ENCODE measurements around the gene FXYD1. TPM values are rescaled to one million over a fixed set of nuclear protein-coding genes. Genes with fewer than 3 reads are reported as not detected.

The FXYD1 gene
- total and polyA plus RNA-seq, 4 donors: 18.7 to 146 (median 71.5) TPM

DNA sequence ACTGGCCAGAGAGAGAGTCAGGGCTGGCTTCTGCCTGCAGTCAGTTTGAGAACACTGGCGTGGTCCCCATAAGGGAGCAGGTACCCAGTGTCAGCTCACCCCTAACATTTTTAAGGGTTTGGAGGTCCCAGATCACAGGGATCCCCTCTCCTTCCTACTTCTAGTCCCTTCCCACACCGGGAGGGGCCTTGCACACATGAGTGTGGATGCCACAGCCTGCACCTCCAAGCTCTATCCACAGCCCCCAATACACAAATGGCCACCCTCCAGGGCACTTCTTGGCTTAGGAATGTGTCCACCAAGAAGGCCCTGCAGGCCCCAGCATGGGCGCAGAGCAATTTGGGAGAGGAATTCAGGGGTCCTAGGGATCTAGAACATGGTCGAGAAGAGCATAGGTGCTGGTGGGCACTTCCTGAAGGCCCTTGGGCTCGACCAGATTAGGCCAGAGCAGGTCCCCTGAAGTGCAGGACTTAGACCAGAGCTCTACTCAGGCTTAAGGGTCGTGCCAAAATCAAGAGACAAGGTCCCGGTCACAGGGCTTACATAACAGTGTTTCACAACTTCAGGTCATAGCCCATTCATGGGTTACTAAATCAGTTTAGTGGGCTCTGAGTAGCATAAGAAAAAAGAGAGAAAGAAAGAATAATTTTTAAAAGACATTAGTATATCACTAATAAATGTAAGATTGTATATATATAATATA is 31.9 kb downstream of the FXYD1 start (continued):
- TF ChIP-seq, protein P1, sequence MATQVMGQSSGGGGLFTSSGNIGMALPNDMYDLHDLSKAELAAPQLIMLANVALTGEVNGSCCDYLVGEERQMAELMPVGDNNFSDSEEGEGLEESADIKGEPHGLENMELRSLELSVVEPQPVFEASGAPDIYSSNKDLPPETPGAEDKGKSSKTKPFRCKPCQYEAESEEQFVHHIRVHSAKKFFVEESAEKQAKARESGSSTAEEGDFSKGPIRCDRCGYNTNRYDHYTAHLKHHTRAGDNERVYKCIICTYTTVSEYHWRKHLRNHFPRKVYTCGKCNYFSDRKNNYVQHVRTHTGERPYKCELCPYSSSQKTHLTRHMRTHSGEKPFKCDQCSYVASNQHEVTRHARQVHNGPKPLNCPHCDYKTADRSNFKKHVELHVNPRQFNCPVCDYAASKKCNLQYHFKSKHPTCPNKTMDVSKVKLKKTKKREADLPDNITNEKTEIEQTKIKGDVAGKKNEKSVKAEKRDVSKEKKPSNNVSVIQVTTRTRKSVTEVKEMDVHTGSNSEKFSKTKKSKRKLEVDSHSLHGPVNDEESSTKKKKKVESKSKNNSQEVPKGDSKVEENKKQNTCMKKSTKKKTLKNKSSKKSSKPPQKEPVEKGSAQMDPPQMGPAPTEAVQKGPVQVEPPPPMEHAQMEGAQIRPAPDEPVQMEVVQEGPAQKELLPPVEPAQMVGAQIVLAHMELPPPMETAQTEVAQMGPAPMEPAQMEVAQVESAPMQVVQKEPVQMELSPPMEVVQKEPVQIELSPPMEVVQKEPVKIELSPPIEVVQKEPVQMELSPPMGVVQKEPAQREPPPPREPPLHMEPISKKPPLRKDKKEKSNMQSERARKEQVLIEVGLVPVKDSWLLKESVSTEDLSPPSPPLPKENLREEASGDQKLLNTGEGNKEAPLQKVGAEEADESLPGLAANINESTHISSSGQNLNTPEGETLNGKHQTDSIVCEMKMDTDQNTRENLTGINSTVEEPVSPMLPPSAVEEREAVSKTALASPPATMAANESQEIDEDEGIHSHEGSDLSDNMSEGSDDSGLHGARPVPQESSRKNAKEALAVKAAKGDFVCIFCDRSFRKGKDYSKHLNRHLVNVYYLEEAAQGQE (IDR thresholded peaks at IDR 0.05): no peak
- TF ChIP-seq EGR1 (IDR thresholded peaks at IDR 0.05; ENCODE audit: low read depth in 2 of 2) (no peak), JUND (IDR thresholded peaks at IDR 0.05) (peak in 1 of 2 donors; percentile 66), RXRA (IDR thresholded peaks at IDR 0.05) (peak; percentile 74 to 87), FOXA2 (IDR thresholded peaks at IDR 0.05) (no peak)
- TF ChIP-seq, protein P2, sequence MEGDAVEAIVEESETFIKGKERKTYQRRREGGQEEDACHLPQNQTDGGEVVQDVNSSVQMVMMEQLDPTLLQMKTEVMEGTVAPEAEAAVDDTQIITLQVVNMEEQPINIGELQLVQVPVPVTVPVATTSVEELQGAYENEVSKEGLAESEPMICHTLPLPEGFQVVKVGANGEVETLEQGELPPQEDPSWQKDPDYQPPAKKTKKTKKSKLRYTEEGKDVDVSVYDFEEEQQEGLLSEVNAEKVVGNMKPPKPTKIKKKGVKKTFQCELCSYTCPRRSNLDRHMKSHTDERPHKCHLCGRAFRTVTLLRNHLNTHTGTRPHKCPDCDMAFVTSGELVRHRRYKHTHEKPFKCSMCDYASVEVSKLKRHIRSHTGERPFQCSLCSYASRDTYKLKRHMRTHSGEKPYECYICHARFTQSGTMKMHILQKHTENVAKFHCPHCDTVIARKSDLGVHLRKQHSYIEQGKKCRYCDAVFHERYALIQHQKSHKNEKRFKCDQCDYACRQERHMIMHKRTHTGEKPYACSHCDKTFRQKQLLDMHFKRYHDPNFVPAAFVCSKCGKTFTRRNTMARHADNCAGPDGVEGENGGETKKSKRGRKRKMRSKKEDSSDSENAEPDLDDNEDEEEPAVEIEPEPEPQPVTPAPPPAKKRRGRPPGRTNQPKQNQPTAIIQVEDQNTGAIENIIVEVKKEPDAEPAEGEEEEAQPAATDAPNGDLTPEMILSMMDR (IDR thresholded peaks at IDR 0.05; ENCODE audit: low read depth, low read length, missing input control): no peak

DNA sequence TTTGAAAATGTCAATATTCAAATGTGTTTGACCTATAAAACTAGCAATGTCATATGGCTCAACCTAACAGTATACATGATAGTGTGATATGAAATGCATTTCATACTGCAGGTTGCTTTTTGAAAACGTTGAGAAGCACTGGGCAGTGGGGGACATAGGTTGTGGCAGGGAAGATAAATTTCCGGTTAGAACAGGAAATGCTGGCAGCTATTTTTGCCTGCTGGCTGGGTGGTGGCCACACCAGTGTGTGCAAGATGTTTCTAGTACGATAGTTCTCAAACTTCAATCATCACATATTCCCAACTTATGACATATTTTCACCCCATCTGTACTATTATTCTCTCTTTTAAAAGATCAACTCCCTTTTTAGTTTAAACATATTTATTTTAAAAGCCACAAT is 33.1 kb downstream of the FXYD1 start:
- TF ChIP-seq EGR1 (IDR thresholded peaks at IDR 0.05; ENCODE audit: low read depth in 2 of 2): no peak
- no peak for TF ChIP-seq RAD21 (IDR thresholded peaks at IDR 0.05)
- TF ChIP-seq, protein P2 (IDR thresholded peaks at IDR 0.05; ENCODE audit: low read depth, low read length, missing input control): no peak
- TF ChIP-seq RXRA (IDR thresholded peaks at IDR 0.05): no peak
- TF ChIP-seq JUND (IDR thresholded peaks at IDR 0.05): no peak
- TF ChIP-seq SP1 (IDR thresholded peaks at IDR 0.05): no peak
- TF ChIP-seq FOXA2 (IDR thresholded peaks at IDR 0.05): no peak
- Histone ChIP-seq H3K27ac (ENCODE audit: low read depth in 1 of 2, low read length in 2 of 2) (no peak overlapping the region), H3K27me3 (ENCODE audit: control insufficient read depth in 4 of 4, insufficient read depth in 4 of 4, low read length in 3 of 4) (no peaks in the 10 kb centered on the region), H3K36me3 (ENCODE audit: control insufficient read depth in 4 of 4, insufficient read depth in 3 of 4, low read depth in 1 of 4, low read length in 3 of 4) (no peaks in the 10 kb centered on the region), H3K9me3 (ENCODE audit: control insufficient read depth in 4 of 4, low read length in 3 of 4) (no peaks in the 10 kb centered on the region), H3K4me1 (ENCODE audit: control insufficient read depth in 4 of 4, insufficient read depth in 4 of 4, low read length in 3 of 4) (peaks cover 8 to 23% (median 16%) of the 10 kb centered on the region in 4 donors), H3K4me3 (ENCODE audit: low read depth in 1 of 3, low read length in 3 of 3) (no peak overlapping the region), H3K9ac (ENCODE audit: low read depth in 1 of 2, low read length in 2 of 2) (no peak overlapping the region)
- DNase-seq (ENCODE audit: low spot score): no peak
- WGBS: 30% methylated on average over 3 of the region's 3 CpGs

DNA sequence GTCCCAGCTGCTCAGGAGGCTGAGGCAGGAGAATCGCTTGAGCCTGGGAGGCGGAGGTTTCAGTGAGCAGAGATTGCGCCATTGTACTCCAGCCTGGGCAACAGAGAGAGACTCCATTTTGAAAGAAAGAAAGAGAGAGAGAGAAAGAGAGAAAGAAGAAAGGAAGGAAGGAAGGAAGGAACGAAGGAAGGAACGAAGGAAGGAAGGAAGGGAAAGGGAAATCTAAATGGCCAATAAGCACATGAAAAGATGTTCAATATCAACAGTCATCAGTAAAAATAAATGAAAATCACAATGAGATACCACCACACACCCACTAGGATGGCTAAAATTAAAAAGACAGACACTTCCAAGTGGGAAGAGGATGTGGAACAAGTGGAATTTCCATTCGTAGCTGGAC is 35.6 kb downstream of the FXYD1 start:
- Histone ChIP-seq H3K9me3 (ENCODE audit: control insufficient read depth in 4 of 4, low read length in 3 of 4) (no peaks in the 10 kb centered on the region), H3K9ac (ENCODE audit: low read depth in 1 of 2, low read length in 2 of 2) (no peak overlapping the region), H3K36me3 (ENCODE audit: control insufficient read depth in 4 of 4, insufficient read depth in 3 of 4, low read depth in 1 of 4, low read length in 3 of 4) (no peaks in the 10 kb centered on the region), H3K4me3 (ENCODE audit: low read depth in 1 of 3, low read length in 3 of 3) (no peak overlapping the region), H3K27ac (ENCODE audit: low read depth in 1 of 2, low read length in 2 of 2) (no peak overlapping the region), H3K4me1 (ENCODE audit: control insufficient read depth in 4 of 4, insufficient read depth in 4 of 4, low read length in 3 of 4) (peaks cover 8 to 20% (median 14%) of the 10 kb centered on the region in 4 donors), H3K27me3 (ENCODE audit: control insufficient read depth in 4 of 4, insufficient read depth in 4 of 4, low read length in 3 of 4) (no peaks in the 10 kb centered on the region)
- 94% methylated on average over 6 of the region's 6 CpGs for WGBS
- no peak for TF ChIP-seq RXRA (IDR thresholded peaks at IDR 0.05)
- DNase-seq (ENCODE audit: low spot score): no peak
